Iris pigment epithelial cell (primary cell): Measurements from ENCODE around the gene HEPHL1.
A peak's percentile ranks its signal among the peaks of the same experiment; 100 is the strongest.

Source experiments
- DNase-seq: peaks from one replicate; pipeline ENCODE4 v3.0.0-alpha.2; 2011; ENCODE audit warnings: low read depth

Gene HEPHL1

DNA sequence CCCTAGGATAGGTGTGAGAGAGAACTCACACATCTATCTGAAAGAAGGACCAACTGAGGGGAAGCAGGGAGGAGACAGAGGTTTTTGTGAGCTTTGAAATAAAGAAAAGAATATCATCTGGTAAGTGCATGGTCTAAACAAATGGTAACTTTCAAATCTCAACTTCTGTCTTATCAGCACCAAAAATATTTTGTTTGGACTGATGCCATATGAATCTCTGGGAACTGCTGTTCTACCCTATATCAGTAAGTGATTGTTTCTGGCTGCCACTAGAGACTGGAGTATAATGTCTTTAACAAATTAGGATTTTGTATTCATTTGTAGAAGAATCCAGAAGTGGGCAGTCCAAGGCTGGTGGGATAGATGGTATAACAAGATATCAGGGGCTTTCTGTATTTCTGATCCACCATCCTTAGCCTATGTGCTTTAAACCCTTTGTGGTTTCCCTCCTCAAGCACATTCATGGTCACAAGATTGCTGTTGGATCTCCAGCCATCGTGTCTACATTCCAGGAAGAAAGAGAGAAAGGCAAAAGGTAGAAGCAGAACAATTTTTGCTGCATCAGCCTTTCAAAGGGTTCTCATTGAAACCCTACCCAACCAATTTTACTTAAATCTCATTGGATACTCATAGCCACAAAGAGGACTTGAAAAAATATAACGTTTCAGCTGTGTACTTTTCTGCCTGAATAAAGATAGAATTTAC lies 4.7 kb downstream of the HEPHL1 start:
- DNase-seq = peak; percentile 38

DNA sequence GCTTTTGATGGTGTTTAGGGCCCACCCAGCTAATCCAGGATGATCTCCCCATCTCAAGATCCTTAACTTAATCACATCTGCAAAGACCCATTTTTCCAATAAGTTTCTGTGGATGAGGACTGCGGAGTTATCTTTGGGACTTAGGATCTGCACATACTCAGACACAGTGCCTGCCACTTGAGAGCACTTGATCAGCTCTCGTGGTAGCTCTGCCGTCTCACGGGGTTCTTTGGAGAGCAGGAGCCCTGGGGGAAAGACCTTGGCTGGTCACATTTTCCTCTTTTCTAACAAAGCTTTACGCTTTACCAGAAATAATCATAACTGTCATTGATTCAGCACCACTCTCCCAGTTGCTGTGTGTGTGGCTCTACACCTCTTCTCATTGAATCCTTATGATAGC lies 6.1 kb downstream of the HEPHL1 start:
- no peak for DNase-seq

DNA sequence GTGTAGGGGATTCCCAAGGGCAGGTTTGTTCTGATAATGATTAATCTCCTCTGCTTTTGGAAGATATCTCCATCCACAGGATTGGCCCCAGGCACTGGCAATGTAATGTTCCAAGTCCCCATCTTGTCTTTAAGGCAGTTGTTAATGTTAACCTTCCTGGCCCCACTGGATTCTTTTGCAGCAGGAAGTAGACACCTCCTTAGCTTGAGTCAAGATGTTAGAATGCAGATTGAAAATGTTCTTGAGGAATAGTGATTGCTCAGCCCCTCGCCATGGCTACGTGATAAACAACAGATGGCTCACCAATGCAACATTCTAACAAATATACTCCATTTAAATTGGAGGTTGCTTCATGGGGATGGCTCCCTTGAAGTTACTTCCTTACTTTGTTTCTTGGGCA lies 7.3 kb downstream of the HEPHL1 start:
- peak; percentile 51 for DNase-seq

DNA sequence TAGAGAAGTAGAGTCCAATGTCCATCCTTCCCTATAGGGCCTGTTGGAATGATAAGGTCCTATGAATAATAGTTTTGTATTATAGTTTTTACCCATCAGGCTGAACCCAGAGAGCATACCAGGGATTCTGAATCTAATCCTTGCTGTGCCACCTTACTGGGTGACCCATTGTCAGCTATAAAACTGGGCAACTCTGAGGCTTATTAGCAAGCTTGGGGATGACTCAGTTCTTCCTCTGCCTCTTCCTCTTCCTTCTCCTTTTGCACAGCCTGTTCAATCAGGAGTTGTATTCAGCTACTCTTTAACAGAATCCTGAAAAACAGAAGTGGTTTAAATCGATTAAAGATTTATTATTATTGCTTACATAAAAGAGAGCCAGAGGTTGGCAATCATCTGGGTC lies 8.9 kb downstream of the HEPHL1 start:
- DNase-seq = no peak

DNA sequence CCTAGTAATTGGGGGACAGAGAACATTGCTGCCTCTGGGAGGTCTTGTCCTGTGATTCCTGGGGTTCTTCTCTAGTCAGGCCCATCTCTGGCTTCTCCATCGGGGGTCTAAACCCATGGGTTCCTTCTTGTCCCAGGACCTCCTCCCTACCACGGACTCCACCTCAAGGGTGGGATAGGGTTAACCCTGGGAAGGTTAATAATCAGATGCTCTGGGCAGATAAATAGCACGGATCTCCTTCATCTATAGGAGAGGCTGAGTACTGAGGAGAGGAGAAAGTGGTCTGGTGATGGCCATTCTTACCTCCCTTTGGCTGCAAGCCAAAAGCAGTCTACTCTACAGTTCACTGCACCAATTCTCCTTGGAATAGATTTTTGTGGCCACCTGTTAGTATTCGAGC lies 10.5 kb downstream of the HEPHL1 start:
- DNase-seq = no peak

DNA sequence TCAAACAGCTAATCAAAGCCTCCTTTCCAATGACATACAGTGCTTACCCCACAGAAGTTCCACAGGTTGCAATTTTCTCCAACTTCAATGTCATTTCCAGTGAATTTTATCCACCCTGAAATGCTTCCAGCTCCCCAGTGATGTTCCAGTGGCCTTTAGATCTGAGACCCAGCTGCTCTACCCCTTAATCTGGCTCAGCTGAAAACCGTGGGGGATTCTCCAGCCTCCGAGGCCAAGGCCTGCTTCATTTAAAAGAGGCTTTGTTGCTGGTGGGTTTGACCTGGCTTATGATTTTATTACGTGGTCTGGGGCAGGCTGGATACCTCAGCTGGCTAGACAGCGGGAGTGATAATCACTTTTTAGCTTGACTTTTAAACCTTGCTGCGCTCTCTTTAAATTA lies 10.9 kb downstream of the HEPHL1 start:
- DNase-seq = no peak

DNA sequence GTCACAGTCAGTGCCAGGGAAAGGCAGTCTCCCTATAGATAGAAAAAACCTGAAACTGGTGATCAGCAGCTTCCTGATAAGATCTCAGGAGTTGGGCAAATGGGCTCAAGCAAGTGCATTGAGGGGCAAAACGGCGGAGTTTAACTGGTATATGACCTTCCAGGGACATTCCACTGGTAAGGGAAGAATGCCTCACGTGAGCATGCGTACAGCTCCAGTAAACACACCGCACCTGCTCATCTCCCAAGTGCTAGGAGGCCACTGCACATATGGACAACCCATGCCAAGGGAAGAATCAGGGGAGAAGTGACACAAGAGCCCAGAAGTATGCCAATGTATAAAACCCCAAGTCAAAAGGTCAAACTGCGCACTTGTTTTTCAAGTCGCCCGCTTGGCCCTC lies 11.6 kb downstream of the HEPHL1 start:
- no peak for DNase-seq

DNA sequence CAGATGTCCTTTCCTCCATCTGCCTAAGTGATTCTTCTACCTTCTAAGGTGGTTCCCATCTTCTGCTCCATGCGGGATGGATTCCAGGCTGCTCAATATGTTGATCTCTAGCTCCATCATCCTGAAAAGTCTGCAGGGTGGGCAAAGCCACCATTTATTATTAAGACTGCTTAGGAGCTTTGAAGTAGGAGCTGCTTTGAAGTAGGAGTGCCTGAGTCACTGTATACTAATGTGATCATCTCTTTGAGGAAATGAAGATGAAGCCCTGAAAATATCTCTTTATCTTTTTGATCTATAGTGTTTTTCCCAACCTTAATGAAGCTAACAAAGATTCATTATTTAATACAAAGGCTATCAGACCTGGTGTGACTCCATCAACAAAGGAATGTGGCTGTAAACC lies 13.1 kb downstream of the HEPHL1 start:
- DNase-seq = no peak

DNA sequence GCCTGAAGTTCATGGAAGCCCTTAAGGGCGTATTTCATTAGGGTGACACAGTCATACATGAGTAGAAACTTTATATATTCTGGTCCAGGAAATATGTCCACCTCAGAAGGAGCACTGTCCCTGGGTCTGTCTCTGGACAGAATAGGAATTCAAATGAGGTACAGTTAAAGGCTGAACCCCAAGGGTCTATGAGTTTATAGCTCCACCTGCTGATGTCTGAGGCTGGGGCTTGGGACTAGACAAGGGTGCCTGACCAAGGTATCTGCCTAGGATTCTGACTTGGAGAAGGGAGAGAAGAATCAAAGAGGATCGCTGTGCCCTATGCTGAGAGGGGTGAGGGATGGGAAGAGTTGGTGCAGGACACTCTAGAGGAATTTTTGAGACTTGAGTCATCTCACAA lies 14.9 kb downstream of the HEPHL1 start:
- no peak for DNase-seq

DNA sequence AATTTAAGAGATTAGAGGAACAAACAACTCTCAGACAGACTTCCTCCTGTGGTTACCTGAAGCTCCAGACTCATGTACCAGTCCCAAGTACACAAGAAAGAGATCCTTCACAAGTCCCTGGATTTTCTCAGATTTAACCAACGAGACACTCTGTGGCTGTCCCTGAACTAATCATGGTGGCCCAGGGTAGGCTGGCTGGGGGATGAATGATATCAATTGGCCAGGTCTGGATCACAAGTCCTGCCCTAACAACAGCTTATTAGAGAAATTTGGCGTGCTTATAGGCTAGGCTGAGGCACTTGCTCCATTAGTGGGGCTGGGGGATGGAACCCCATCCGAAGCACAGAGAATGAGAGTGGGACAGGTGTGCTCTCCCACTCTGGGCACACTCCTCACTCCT lies 22.1 kb downstream of the HEPHL1 start:
- no peak for DNase-seq

DNA sequence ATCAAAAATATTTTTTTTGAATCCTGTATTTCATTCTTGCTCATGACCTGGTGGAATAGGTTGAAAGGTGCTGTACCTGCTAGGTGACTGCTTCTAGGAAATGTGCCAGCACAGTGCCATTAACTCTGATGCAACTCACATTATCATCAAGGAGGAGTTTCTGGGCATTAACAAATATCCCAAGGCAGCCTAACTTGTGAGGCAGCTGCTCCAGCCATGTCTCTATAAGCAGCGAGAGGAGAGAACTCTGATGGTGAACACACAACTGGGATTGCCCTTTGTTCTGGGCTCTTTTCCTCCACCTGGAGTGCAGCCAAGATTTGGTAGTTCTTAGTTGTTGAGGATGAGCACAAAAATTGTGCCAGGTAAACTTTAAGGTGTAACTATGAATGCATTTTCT lies 25.6 kb downstream of the HEPHL1 start:
- DNase-seq = no peak

DNA sequence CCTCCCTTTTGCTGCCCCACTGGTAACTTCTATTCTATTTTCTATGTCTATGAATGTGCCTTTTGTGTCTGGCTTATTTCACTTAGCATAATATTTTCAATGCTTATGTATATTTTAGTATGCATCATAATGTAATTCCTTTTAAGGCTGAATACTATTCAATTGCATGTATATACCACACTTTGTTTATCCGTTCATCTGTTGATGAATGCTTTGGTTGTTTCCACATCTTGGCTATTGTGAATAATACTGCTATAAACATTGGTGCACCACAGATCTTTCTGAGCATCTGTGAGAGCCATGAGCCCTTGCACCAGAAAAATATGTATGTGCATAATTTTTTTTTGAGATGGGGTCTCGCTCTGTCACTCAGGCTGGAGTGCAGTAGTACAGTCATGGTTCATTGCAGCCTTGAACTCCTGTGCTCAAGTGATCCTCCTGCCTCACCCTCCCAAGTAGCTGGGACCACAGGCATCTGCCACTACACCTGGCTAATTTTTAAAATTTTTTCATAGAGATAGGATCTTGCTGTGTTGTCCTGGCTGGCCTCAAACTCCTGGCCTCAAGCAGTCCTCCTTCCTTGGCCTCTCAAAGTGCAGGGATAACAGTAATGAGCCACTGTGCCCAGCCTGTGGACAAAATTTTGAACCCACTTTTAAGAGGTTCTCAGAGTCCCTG lies 27.0 kb downstream of the HEPHL1 start:
- no peak for DNase-seq

DNA sequence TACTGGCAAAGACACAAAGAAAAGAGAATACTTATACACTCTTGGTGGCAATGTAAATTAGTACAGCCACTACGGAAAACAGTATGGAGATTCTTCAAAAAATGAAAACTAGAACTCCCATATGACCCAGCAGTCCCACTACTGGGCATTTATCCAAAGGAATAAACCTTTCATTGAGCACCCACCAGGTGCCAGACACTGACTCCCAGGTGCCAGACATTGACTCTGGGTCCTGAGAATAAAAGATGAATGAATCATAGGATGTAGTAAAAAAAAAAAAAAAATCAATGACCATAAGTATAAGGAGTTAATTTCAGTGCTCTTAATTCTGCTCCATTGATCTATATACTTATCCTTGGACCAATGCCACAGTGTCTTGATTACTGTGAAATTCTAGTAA lies 28.2 kb downstream of the HEPHL1 start:
- no peak for DNase-seq

DNA sequence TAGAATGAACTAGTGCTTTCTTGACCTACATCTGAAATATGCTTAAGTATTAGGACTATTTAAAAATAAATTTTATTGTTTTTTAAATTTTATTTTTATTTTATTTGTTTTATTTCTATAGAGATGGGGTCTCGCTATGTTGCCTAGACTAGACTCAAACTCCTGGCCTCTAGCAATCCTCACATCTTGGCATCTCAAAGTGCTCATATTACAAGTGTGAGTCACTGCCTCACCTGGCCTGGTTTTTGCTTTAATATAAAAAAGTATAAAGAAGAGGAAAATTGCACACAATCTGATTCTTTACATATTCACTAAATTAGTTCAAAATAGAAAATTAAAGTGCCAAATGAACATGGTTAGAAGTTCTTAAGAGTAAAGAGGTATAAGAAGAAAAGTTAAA lies 37.5 kb downstream of the HEPHL1 start:
- no peak for DNase-seq

DNA sequence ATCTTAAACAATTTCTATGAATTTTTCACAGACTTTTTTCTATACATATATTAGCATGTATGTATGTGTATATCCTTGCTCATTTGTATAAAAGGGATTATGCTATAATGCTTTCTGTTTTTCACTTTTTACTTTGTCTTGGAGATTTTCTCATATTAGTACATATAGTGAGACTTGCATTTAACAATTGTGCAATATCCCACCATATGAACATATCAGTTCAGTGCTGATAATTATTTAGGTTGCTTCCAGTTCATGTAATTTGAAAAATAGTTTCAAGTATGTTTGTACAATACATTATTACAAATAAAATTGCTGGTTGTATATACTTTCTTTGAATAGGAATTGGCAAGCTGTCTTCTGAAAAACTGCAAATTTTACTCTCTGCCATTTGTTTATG lies 37.9 kb downstream of the HEPHL1 start:
- DNase-seq = no peak

DNA sequence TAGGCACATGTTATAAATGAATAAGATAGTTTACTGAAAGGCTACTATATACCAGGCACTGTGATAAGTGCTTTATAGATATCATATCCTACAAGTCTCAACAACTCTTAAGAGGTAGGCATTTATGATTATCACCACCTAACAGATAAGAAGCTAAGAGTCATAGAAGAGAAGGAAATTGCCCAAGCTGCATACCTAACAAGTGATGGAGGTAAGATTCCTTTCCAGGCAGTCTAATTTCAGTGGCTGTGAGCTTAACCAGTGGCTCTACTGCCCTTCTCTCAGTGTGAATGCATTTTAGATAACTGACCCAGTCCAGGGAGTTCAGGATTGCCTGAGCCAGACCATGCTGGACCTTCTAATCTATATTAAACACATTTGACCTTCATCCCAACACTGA lies 39.2 kb downstream of the HEPHL1 start:
- DNase-seq = peak; percentile 18

DNA sequence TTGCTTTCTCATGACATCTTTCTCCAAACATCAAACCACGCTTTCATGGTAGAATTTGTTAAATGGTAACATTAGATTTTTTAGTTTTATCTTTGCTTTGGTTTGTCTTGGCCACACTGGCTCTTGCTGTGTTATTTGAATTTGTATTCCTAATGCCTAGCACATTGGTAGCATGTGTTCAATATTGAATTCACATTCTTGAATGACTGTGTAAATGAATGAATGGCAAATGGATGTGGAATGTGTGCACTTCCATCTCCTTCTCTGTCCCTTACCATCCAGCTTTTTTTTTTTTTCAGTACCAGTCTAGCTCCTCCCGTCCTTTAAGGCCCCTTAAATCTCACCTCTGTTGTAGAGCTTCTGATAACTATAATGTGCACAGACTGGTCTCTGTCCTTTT lies 41.2 kb downstream of the HEPHL1 start:
- no peak for DNase-seq

DNA sequence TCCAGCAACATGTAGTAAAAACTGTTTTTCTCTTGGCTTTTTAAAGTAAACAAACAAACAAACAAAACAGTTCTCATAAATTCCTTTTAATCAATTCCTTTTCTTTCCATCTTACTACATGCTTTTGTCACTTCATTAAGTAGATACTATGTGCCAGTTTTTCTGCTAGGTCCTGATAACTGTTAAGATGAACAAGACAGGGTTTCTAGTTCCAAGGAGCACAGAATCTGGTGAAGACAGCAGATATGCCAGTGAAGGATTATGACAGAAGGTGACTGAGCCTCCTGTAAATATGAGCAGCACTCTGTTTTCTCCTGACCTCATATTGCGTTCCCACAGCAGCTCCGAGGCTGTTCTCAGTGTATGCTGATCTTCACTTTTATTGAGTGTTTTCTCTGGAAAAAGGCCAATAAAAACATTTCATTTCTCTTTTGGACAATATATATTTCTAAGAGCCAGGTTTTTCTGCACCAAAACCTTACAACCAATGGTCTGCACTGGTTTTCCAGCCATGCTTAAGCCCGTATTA lies 45.8 kb downstream of the HEPHL1 start:
- DNase-seq = peak; percentile 30

DNA sequence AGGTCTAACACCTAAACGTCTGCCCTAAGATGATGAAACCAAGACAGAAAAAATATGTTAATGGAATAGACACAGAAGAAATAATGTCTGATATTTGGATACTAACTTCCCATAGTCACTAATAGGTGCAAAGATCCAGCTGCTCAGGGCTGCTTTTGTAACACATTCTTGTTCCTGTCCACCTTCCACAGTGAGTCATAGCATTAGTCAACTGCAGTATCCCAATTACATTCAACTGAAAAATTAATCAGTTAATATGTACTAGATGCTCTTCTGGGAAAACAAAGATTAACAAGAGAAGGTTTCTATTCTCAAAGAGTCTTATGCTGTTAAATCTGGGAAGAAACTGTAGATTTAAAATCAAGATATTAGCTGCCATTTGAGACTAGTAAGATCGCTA lies 47.6 kb downstream of the HEPHL1 start:
- peak; percentile 3 for DNase-seq

DNA sequence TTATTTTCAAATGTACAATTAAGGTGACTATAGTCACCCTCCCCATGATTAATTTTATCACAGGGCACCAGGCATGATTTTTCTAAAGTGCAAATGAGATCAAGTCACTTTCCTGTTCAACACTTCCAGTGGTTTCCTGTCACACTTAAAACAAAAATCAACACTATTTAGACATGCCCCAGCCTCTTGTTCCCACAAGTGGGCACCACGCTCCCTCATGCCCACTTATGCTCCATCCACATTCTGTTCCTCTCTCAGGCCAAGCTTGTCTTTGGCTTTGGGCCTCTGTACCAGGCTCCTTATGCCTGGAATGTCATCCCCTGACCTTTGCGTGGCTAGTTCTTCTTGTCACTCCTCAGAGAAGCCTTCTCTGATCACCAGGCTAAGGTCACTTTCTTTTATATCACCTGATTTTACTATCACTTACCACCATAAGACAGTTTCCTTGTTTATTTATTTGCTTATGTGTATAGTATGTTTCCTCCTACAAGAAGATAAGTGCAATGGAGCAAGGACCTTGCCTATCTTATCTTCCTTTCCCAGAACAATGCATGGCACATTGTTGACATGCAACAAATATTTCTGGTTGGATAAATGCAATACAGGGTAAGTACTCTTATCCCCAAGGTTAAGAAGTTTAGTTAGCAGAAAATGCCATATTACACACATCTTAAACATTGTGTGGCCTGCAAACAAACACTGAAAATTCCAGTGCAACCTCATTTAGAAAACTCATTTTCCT lies 56.6 kb downstream of the HEPHL1 start:
- DNase-seq = no peak

DNA sequence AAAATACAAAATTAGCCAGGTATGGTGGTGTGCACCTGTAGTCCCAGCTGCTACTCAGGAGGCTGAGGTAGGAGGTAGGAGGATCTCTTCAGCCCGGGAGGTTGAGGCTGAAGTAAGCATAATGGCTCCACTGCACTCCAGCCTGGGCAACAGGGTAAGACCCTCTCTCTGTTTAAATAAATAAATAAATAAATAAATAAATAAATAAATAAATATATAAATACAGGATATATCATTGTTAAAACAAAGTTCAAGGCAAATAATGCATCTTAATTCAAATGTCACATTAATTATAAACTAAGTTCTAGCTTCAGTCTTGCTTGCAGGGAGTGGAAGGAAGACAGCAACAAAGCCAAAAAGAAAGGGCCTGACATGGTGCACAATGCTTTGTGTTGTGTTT lies 63.0 kb downstream of the HEPHL1 start:
- no peak for DNase-seq

DNA sequence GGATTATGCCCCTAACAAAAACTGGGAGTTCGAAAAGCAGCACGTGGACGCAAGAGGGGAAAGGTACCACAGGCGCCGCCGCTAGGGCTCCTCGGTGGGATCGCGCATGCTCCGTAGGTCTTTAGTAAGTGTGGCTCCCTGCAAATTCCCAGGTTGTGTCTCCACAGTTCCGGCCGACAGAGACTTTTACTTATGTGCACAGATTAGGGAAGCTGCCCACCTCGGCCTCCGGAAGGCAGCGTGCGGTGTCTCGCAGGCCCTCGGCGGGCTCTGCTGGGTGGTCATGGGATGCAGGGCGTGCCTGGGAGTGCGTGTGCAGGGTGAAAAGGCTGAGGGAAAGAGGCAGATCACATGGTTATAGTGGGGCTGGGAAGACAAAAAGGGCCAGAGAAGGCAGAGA lies 67.8 kb downstream of the HEPHL1 start:
- no peak for DNase-seq

DNA sequence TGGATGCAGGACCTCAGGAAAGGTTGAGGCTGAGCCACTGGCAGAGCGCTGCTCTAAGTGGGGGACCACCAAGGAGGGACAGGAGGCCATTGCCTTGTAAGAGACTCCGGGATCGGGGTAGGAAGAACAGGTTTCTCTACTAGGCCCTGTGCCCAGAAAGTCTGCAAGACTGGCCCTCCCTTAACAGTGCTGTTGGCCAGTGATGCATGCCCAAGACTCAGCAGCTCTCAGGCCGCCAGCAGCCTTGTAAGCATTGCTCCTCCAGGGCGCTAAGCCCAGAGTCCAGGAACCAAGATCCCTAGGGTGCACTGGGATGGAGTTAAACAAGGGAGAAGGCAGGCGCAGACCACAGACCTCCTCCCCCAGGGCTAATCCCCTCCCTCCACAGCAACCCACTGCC lies 68.2 kb downstream of the HEPHL1 start:
- no peak for DNase-seq
